GM18519 (cell line): ENCODE measurements around the gene KPNA6.
"Not testable (repeated sequence)": the region's sequence is repeated elsewhere in the genome, so short reads cannot be mapped to it uniquely, and the experiment has no call there.

Experiments
- ATAC-seq: cut with Tn5 transposase; IDR thresholded peaks from one replicate; pipeline ENCODE4 v1.9.1; 2021; ENCODE audit warnings: mild to moderate bottlenecking, moderate library complexity; ENCODE audit not compliant: unreplicated experiment, low FRiP score

KPNA6 gene

GRCh38 chr1:32137111-32137510 lies 29.3 kb downstream of the KPNA6 start:
- no peak for ATAC-seq

GRCh38 chr1:32138965-32139364 lies 31.1 kb downstream of the KPNA6 start:
- ATAC-seq, result no peak

GRCh38 chr1:32142446-32143301 lies 34.8 kb downstream of the KPNA6 start:
- ATAC-seq, result no peak

- ATAC-seq, result not testable (repeated sequence)
Measured at GRCh38 chr1:32143302-32143695, 35.4 kb downstream of the KPNA6 start.

- ATAC-seq, result no peak
Measured at GRCh38 chr1:32144033-32144432, 36.2 kb downstream of the KPNA6 start.

GRCh38 chr1:32147799-32148198 lies 39.9 kb downstream of the KPNA6 start:
- ATAC-seq, result not testable (repeated sequence)

- ATAC-seq, result no peak
Measured at GRCh38 chr1:32150847-32151246, 43.0 kb downstream of the KPNA6 start.

GRCh38 chr1:32151319-32151787 lies 43.5 kb downstream of the KPNA6 start:
- no peak for ATAC-seq

- no peak for ATAC-seq
Measured at GRCh38 chr1:32159189-32159588, 51.3 kb downstream of the KPNA6 start.

- ATAC-seq, result no peak
Measured at GRCh38 chr1:32163405-32163804, 55.5 kb downstream of the KPNA6 start.

GRCh38 chr1:32165633-32166032 lies 57.8 kb downstream of the KPNA6 start:
- ATAC-seq, result not testable (repeated sequence)

- no peak for ATAC-seq
Measured at GRCh38 chr1:32170991-32171390, 63.1 kb downstream of the KPNA6 start.

- ATAC-seq, result no peak
Measured at GRCh38 chr1:32172621-32173245, 64.9 kb downstream of the KPNA6 start.

GRCh38 chr1:32178380-32179192 lies 70.7 kb downstream of the KPNA6 start:
- no peak for ATAC-seq

- no peak for ATAC-seq
Measured at GRCh38 chr1:32179193-32179442, 71.3 kb downstream of the KPNA6 start.

- no peak for ATAC-seq
Measured at GRCh38 chr1:32179443-32180185, 71.8 kb downstream of the KPNA6 start, which contains the start of gene TXLNA. TSS of gene TXLNA (plus strand) at chr1:32179675. CDS start at chr1:32180346, 671 bp downstream.

- ATAC-seq, result no peak
Measured at GRCh38 chr1:32180186-32181060, 72.6 kb downstream of the KPNA6 start.

- ATAC-seq, result no peak
Measured at GRCh38 chr1:32181065-32181464, 73.2 kb downstream of the KPNA6 start.

- no peak for ATAC-seq
Measured at GRCh38 chr1:32181563-32181962, 73.7 kb downstream of the KPNA6 start.

GRCh38 chr1:32182060-32182459 lies 74.2 kb downstream of the KPNA6 start:
- ATAC-seq, result no peak
